ENCODE results near the gene MCF2L. TPM values are rescaled to one million over a fixed set of nuclear protein-coding genes. Genes with fewer than 3 reads are reported as not detected.

Gene MCF2L
- total RNA-seq, 2 experiments from 2014 or later = 13.0 to 13.5 TPM

GRCh38 chr13:112928972-112929782, 39.8 kb upstream of the MCF2L start:
- no peak overlapping the region for H3K27ac Mint-ChIP-seq
- no peak for ATAC-seq (ENCODE audit: poor library complexity)
- Histone ChIP-seq H3K9me3 (ENCODE audit: control insufficient read depth in 1 of 2, insufficient read depth in 1 of 2, low read length in 2 of 2) (peaks cover 0 to 16% of the 10 kb centered on the region in 2 experiments), H3K4me3 (ENCODE audit: low read length) (no peak overlapping the region), H3K27me3 (ENCODE audit: control insufficient read depth in 1 of 2, insufficient read depth in 2 of 2, low read length in 2 of 2) (peaks cover 29 to 33% of the 10 kb centered on the region in 2 experiments), H3K36me3 (ENCODE audit: insufficient read depth, low read length) (no peaks in the 10 kb centered on the region), H3K4me1 (ENCODE audit: insufficient read depth, low read length) (peaks cover 3% of the 10 kb centered on the region), H3K27ac (ENCODE audit: low read depth in 1 of 2, low read length in 2 of 2) (no peak overlapping the region)
- POLR2A ChIA-PET = no interaction called here
- peaks cover 71% of the 10 kb centered on the region for H3K27me3 Mint-ChIP-seq
- H3K4me1 Mint-ChIP-seq (ENCODE audit: low read depth) = no peaks in the 10 kb centered on the region
- no peak overlapping the region for H3K4me3 Mint-ChIP-seq
- no peaks in the 10 kb centered on the region for H3K36me3 Mint-ChIP-seq (ENCODE audit: low read depth)
- no peak for DNase-seq
- CTCF ChIA-PET = interaction anchor here (0.5 kb wide), 1 partner anchor 674 kb away, joined by 3 read pairs; no protein-coding TSS in a partner anchor
- TF ChIP-seq, protein P1, sequence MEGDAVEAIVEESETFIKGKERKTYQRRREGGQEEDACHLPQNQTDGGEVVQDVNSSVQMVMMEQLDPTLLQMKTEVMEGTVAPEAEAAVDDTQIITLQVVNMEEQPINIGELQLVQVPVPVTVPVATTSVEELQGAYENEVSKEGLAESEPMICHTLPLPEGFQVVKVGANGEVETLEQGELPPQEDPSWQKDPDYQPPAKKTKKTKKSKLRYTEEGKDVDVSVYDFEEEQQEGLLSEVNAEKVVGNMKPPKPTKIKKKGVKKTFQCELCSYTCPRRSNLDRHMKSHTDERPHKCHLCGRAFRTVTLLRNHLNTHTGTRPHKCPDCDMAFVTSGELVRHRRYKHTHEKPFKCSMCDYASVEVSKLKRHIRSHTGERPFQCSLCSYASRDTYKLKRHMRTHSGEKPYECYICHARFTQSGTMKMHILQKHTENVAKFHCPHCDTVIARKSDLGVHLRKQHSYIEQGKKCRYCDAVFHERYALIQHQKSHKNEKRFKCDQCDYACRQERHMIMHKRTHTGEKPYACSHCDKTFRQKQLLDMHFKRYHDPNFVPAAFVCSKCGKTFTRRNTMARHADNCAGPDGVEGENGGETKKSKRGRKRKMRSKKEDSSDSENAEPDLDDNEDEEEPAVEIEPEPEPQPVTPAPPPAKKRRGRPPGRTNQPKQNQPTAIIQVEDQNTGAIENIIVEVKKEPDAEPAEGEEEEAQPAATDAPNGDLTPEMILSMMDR (IDR thresholded peaks at IDR 0.05) = no peak
- H3K9me3 Mint-ChIP-seq = no peaks in the 10 kb centered on the region
- intact Hi-C loops (cut with DNase I, micrococcal nuclease) = no loop called here

DNA sequence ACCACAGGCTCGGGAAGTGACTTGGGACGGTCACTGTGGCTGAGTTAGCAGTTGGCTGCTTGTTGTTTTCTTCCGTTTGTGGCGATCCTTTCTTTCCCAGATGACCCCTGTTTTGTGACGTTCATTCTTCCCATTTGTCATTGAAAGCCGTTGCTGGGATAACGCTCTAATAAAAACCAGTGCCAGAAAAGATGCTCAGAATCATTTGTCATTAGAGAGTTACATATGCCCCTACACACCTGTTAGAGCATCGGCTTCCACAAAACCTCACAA, 39.3 kb upstream of the MCF2L start:
- Mint-ChIP-seq H3K27me3 (peaks cover 66% of the 10 kb centered on the region), H3K27ac (no peak overlapping the region), H3K9me3 (no peaks in the 10 kb centered on the region), H3K36me3 (ENCODE audit: low read depth) (no peaks in the 10 kb centered on the region), H3K4me1 (ENCODE audit: low read depth) (no peaks in the 10 kb centered on the region), H3K4me3 (no peak overlapping the region)
- Histone ChIP-seq H3K27ac (ENCODE audit: low read depth in 1 of 2, low read length in 2 of 2) (no peak overlapping the region), H3K27me3 (ENCODE audit: control insufficient read depth in 1 of 2, insufficient read depth in 2 of 2, low read length in 2 of 2) (peaks cover 33% of the 10 kb centered on the region in 2 experiments), H3K4me1 (ENCODE audit: insufficient read depth, low read length) (peaks cover 3% of the 10 kb centered on the region), H3K4me3 (ENCODE audit: low read length) (no peak overlapping the region), H3K9me3 (ENCODE audit: control insufficient read depth in 1 of 2, insufficient read depth in 1 of 2, low read length in 2 of 2) (peaks cover 0 to 16% of the 10 kb centered on the region in 2 experiments), H3K36me3 (ENCODE audit: insufficient read depth, low read length) (no peaks in the 10 kb centered on the region)
- ChIA-PET CTCF (interaction anchor here (0.5 kb wide), 1 partner anchor 673 kb away, joined by 3 read pairs; no protein-coding TSS in a partner anchor), POLR2A (no interaction called here)
- TF ChIP-seq, protein P1 (IDR thresholded peaks at IDR 0.05) = no peak
- ATAC-seq (ENCODE audit: poor library complexity) (no peak), DNase-seq (no peak)
- intact Hi-C loops (cut with DNase I, micrococcal nuclease) = no loop called here

GRCh38 chr13:112930192-112930591, 38.8 kb upstream of the MCF2L start:
- H3K4me3 ChIP-seq (ENCODE audit: low read length) = no peak overlapping the region
- H3K36me3 ChIP-seq (ENCODE audit: insufficient read depth, low read length) = no peaks in the 10 kb centered on the region
- Mint-ChIP-seq H3K9me3 (no peaks in the 10 kb centered on the region), H3K4me1 (ENCODE audit: low read depth) (no peaks in the 10 kb centered on the region), H3K4me3 (no peak overlapping the region), H3K36me3 (ENCODE audit: low read depth) (no peaks in the 10 kb centered on the region), H3K27me3 (peaks cover 63% of the 10 kb centered on the region), H3K27ac (no peak overlapping the region)
- no peak for ATAC-seq (ENCODE audit: poor library complexity)
- H3K4me1 ChIP-seq (ENCODE audit: insufficient read depth, low read length) = peaks cover 3% of the 10 kb centered on the region
- peaks cover 0 to 16% of the 10 kb centered on the region in 2 experiments for H3K9me3 ChIP-seq (ENCODE audit: control insufficient read depth in 1 of 2, insufficient read depth in 1 of 2, low read length in 2 of 2)
- no peak overlapping the region for H3K27ac ChIP-seq (ENCODE audit: low read depth in 1 of 2, low read length in 2 of 2)
- ChIA-PET POLR2A (no interaction called here), CTCF (interaction anchor here (0.5 kb wide), 1 partner anchor 673 kb away, joined by 3 read pairs; no protein-coding TSS in a partner anchor)
- intact Hi-C loops (cut with DNase I, micrococcal nuclease) = no loop called here
- no peak for DNase-seq
- TF ChIP-seq, protein P1 (IDR thresholded peaks at IDR 0.05) = no peak
- H3K27me3 ChIP-seq (ENCODE audit: control insufficient read depth in 1 of 2, insufficient read depth in 2 of 2, low read length in 2 of 2) = peaks cover 33% of the 10 kb centered on the region in 2 experiments

All from CD4-positive, alpha-beta T cell (primary cell).